Measurements from ENCODE around the gene AKT2. TPM values are rescaled to one million over a fixed set of nuclear protein-coding genes. Genes with fewer than 3 reads are reported as not detected.

The AKT2 gene
- polyA plus RNA-seq, 5 donors: 126 to 177 (median 173) TPM

DNA sequence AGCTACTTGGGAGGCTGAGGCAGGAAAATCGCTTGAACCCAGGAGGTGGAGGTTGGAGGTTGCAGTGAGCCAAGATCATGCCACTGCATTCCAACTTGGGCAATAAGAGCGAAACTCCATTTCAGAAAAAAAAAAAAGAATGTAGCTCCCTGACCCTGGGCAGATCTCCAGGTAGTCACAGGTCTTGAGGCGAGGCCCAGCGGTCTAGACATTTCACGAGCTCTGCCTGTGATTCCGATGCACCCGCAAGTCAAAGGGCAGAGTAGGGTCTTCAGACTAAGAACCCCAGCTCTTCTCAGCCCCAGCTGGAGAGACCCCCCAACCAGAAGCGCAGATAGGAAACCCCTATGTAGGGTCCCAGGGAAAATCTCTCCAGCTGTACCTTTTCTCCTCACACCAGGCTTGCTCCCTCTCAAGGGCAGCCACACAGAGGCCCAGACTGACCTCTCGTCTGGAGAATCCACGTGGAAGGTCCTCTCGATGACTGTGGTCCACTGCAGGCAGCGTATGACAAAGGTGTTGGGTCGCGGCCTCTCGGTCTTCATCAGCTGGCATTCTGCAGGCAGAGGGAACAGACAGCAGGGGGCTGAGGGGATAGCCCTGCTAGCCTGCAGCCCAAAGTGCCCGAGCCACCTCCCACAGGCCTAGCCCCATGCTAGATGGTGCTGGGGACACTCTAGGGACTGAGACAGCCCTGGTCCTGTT, 30.3 kb downstream of the AKT2 start:
- DNase-seq: no peak

DNA sequence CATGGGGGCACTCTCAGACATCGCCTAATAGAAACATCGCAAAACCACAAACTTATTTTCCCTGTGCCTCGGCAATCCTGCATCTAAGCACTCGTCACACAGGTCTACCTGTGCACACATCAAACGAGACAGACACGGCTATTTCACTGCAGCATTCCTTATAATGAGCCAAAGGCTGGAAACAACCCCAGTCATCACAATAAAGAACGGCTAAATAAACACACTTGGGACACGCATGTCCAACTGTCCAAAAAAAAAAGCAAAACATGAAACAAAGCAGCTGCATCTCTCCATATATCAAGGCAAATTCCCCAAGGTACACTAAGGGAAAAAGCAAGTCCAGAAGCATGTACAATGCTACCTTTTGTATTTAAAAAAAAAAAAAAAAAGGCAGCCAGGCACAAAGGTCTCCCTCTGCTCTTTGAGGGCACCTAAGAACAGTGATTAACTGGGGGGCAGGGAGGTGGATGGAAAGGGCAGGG, 31.5 kb downstream of the AKT2 start:
- DNase-seq: no peak

DNA sequence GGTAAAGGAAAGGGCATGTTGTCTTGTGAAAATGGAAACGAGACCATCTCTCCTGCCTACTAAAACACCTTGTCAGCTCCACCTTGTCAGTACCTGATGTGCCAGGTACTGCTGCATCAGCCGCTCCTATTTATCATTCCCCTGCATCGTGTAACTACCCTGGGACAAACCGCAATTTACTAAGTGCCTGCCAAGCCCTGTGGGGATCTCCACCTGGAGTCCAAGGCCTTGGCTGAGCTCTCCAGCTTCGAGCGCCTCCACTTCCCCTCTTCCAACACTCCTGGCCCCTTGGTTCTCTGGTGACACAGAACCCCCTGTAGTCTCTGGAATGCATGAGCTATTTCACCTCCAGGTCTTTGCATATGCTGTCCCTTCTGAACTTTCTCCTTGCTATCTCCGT, 32.8 kb downstream of the AKT2 start:
- DNase-seq: no peak

GRCh38 chr19:40251991-40252390, 33.2 kb downstream of the AKT2 start:
- DNase-seq: no peak

- DNase-seq: no peak
Observed at GRCh38 chr19:40251244-40251643, 33.9 kb downstream of the AKT2 start.

GRCh38 chr19:40249781-40250180, 35.4 kb downstream of the AKT2 start:
- no peak for DNase-seq

DNA sequence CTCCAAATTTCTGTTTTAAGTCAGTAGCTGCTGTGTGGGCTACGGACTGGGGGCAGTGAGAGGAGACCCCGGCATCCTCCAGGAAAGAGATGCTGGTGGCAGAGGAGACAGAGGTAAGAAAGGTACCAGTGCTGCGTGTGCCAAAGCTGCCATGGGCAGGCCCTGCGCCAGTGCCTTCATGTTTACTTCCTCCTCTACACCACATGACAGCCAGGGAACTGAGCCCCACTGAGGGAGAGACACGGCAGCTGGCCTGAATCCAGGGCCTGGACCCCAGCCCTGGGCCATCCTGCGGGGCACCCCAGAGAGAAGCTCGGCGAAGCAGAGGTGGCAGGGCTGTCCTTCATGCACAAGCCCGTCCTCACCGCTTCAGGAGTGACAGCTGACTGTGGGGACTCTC, 35.9 kb downstream of the AKT2 start:
- no peak for DNase-seq

- no peak for DNase-seq
Observed at GRCh38 chr19:40247735-40248262, 37.3 kb downstream of the AKT2 start.

DNA sequence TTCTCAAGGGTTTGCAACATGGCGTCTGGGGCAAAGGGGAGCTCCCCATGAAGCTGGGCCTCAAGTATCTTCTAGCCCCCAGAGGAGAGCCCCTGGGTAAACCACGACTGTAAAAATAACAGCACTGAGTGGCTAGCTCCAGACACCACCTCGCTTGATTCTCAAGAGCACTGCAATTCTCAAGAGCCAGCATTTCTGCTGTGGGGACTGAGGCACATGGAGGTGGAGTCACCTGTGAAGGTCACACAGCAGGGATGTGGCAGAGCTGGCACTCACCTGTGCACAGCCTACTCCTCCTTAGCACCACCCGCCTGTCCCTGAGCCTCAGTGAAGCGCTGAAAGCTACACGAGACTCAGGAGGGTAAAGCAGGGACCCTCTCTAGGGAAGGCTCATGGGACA, 38.0 kb downstream of the AKT2 start:
- no peak for DNase-seq

DNA sequence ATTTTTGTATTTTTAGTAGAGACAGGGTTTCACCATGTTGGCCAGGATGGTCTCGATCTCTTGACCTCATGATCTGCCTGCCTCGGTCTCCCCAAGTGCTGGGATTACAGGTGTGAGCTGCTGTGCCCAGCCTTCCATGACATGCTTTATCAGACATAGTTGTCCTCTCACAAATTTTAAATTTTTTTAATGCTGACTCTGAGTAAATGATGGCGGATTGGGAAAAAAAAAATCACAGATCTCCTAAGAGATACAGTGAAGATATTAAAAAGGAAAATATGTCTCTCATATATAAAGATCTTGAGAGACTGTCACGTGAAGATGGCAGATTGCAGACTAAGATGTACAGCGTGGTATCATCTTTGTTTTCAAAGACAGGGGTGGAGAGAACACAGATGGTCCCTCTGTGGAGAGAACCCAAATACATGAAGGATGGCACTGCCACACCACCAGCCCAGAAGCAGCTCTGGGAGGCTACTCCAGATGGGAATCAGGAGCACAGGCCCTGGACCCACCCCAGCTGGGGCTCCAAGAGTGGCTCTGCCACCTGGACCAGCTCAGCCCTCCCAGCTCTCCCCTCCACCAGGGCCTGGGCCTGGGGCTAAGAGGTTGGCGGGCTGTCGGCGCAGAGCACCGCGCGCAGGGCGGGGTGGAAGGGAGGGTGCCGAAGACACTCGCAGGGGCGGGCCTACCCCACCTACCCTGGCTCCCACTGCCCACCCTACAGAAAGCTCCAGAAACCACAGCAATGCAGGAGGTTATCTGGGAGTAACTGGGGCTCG, 38.7 kb downstream of the AKT2 start:
- no peak for DNase-seq

GRCh38 chr19:40245506-40246128, 39.5 kb downstream of the AKT2 start:
- no peak for DNase-seq

- no peak for DNase-seq
Observed at GRCh38 chr19:40244579-40245317, 40.4 kb downstream of the AKT2 start.

DNA sequence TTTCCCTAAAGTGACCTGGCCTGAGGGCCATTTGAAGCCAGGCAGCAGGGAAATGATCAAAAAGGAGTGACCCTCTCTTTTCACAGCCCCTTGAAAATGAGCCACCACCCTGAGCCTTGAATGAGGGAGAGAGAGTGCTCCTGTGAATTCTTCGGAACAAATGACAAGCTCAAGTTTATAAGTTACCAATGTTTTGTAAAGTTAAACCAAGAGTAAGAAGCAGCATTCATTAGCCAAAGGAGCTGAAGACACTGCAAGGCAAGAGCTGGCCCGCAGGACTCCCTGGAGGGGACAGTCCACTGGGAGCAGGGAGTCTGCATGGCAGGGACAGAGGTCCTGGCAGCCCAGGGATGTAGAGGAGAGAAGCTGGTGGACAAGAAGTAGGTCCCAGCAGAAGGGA, 42.0 kb downstream of the AKT2 start:
- no peak for DNase-seq

- no peak for DNase-seq
Observed at GRCh38 chr19:40242480-40242879, 42.7 kb downstream of the AKT2 start.

DNA sequence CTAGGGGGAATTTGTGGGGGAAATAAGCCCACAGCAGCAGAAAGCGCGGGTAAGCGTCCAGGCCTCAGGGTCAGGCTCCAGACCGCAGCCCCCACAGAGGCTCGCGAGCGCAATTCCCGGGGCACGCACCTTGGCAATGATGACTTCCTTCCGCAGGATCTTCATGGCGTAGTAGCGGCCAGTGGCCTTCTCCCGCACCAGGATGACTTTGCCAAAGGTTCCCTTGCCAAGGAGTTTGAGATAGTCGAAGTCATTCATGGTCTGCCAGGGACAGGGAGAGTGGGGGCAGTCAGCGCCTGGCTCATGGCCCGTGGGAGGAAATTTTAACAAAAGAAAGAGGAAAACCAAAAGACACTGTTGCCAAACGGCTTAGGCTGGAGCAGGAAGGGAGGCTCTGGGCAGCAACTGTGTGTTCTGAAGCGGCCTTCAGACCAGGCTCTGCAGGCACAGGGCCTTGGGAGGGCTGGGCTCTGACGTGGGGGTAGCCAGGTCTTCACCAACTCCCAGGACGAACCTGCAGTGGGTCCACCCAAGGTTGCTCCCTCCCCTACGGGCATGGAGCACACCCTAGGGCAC, 43.2 kb downstream of the AKT2 start:
- DNase-seq: peak in 1 of 2 donors; percentile 51

DNA sequence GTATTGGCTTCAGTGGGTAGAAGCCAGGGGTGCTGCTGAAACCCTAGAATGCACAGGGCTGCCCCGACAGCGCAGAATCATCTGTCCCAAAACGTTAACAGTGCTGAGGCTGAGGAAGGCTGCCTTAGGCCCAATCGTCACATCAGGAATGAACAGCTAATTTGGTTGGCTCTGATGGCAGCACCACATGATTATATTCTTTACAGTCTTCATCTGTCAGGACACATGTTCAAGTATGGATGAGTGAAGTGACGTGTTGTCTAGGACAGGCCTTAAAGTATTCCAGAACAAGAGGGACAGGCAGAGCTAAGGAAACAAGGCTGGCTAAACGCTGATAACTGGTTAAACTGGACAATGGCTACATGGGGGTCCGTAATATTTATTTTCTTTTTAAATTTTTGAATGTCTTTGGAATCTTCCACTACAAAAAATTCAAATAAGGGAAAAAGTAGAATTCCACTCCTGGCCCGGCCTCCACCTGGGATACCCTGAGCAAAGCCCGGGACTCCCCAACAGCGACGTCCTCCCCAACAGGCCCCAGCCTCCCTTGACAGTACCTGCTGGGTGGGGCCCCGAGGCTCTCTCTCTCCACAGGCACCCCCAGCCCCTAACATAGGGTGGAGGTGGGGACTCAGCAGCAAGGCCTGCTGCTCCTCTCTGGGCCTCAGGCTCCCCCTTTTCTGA, 43.9 kb downstream of the AKT2 start:
- no peak for DNase-seq

DNA sequence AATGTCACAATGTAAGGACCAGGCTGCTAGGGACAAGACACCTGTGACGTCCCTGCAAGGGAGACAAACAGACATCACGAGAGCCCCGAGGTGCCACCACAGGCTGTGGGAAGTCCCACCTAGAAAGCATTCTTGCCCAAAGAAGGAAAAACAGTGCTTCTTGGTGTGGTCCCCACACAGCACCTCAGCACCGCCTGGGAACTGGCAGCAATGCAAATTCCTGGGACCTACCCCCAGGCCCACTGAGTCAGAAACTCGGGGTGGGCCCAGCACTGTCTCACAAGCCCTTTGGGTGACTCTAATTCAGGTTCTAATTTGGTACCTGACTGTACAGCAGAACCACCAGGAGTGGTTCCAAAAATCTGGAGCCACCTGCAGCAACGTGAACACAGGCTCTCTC, 44.8 kb downstream of the AKT2 start:
- no peak for DNase-seq

DNA sequence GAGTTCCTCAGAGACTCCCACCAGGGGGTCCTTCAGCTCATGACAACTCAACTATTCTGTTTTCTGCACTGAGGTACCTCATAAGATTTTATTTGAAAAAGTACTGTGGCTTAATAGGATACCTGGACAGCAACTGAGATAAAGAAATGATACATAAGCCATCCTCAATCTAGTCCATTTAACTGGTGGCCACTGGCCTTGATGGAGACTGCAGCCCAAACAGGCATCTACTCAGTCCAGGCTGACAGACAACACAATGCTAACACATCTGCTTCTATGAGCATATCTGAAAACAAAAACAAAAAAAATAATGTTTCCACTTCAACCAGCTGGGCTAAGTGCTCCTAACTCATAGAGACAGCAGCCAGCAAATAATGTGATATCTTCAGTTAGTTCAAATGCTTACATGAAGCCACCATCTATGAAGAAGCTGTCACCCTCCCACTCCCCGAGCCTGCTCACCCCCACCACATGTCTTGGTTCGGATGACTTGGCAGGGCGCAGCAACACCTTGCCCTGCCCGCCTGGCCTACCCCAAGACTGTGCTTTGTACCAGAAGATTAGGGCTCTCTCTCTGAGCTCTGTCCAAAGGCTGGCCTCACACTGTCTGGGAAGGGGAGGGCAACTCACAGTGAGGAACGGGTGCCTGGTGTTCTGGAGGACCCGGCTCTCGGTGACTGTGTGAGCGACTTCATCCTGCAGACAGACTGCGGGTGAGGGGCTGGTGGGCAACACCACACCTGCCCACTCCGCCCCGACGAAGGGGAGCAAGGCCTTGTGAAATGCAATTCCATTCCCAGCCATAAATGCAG, 45.5 kb downstream of the AKT2 start:
- no peak for DNase-seq

DNA sequence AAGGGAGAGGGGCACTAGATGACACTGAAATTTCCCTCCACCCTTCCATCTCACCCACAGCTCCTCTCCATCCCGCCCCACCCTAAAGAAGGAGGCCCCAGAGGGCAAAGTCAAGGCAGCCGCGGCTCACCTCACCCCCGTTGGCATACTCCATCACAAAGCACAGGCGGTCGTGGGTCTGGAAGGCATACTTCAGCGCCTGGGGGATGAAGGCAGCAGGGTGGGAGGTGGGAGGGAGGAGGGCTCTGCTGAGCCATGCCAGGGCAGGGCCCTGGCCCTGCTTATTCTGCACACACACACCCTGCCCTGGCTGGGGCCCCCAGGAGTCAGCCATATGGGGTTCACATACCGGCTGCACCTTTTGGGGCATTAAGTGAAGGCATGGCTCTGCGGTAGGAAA, 46.4 kb downstream of the AKT2 start:
- DNase-seq: no peak

DNA sequence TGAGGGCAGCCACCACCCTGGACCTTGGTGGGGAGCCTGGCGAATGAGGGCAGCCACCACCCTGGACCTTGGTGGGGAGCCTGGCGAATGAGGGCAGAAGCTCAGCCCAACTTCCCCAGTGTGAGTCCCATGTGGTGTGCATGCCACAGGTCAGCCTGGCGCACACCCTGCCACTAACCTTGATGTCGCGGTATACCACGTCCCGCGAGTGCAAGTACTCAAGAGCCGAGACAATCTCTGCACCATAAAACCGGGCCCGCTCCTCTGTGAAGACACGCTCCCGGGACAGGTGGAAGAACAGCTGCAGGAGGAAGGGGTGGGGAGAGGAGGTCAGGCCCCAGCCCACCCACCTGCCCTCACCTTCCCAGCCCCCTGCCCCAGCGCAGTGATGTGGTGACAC, 47.4 kb downstream of the AKT2 start:
- DNase-seq: no peak
